Natural killer cell (primary cell): ENCODE results near the gene PLCB3. TPM values are rescaled to one million over a fixed set of nuclear protein-coding genes. Genes with fewer than 3 reads are reported as not detected.
A peak's percentile ranks its signal among the peaks of the same experiment; 100 is the strongest.

Source experiments
- ATAC-seq, 3 donors: fragments of 150-1000 bp in 2 of 3; fragments of 200-7000 bp in 1 of 3; cut with Tn5 transposase; 1 replicate in 1 of 3; 2 replicates in 2 of 3; pipeline ENCODE4 v1.10.0; 2021; ENCODE audit warnings: mild to moderate bottlenecking in 2 of 3, moderate library complexity in 2 of 3
- DNase-seq, 2 donors: peaks; one replicate each; pipeline versions ENCODE4 v3.0.0 to v3.0.0-alpha.2; 2013 to 2021; ENCODE audit warnings: mixed read lengths in 1 of 2
- H3K27ac ChIP-seq: one replicate; pipeline ENCODE4 v1.5.1; 2013; ENCODE audit warnings: mild to moderate bottlenecking, low read length
- H3K27me3 ChIP-seq: one replicate; pipeline ENCODE4 v1.6.1; 2013; ENCODE audit warnings: low read length; ENCODE audit not compliant: control insufficient read depth, insufficient read depth
- H3K36me3 ChIP-seq: one replicate; pipeline ENCODE4 v1.6.1; 2013; ENCODE audit warnings: low read length; ENCODE audit not compliant: control insufficient read depth, insufficient read depth
- H3K4me1 ChIP-seq: one replicate; pipeline ENCODE4 v1.6.1; 2013; ENCODE audit warnings: low read length; ENCODE audit not compliant: control insufficient read depth, insufficient read depth
- H3K4me3 ChIP-seq: one replicate; pipeline ENCODE4 v1.5.1; 2013; ENCODE audit warnings: low read length
- H3K9me3 ChIP-seq: one replicate; pipeline ENCODE4 v1.6.1; 2013; ENCODE audit warnings: low read length; ENCODE audit not compliant: control insufficient read depth, insufficient read depth
- H3K27ac Mint-ChIP-seq, 2 donors: one replicate each; pipeline ENCODE4 v1.8.0; 2022; ENCODE audit warnings: mild to moderate bottlenecking in 2 of 2, mixed read lengths in 2 of 2, moderate library complexity in 1 of 2
- H3K27me3 Mint-ChIP-seq, 2 donors: one replicate each; pipeline ENCODE4 v1.8.0; 2022; ENCODE audit warnings: low read depth in 2 of 2, mixed read lengths in 2 of 2
- H3K36me3 Mint-ChIP-seq: one replicate; pipeline ENCODE4 v1.8.0; 2022; ENCODE audit warnings: mixed read lengths
- H3K4me1 Mint-ChIP-seq, 2 donors: one replicate each; pipeline ENCODE4 v1.8.0; 2022; ENCODE audit warnings: mixed read lengths in 2 of 2
- H3K4me3 Mint-ChIP-seq: one replicate; pipeline ENCODE4 v1.8.0; 2022; ENCODE audit warnings: mild to moderate bottlenecking, moderate library complexity, mixed read lengths
- H3K9me3 Mint-ChIP-seq, 2 donors: one replicate each; pipeline ENCODE4 v1.8.0; 2022; ENCODE audit warnings: mixed read lengths in 2 of 2
- WGBS: methylation state at CpG from one replicate; pipeline ENCODE4 v1.1.7; 2013; ENCODE audit warnings: missing lambda C conversion rate; ENCODE audit not compliant: insufficient coverage; 5-methylcytosine and 5-hydroxymethylcytosine counted together
- intact Hi-C: fragments of 100-400 bp; cut with micrococcal nuclease; formaldehyde crosslinking; loops from one replicate; pipeline ENCODE4 v1.14.2; 2022
- total RNA-seq, 4 donors: library from RNA; stranded (reverse); fragments of 120-200 nt in 1 of 4; gene quantifications; one replicate each; pipeline versions ENCODE4 v1.2.3 to v1.2.4, GENCODE V29; 2013 to 2022
- TF ChIP-seq, protein P1 (sequence below): fragments of 200-600 bp; IDR thresholded peaks from one replicate; pipeline ENCODE4 v1.8.0; 2022; ENCODE audit warnings: antibody characterized with exemption

PLCB3 gene
- total RNA-seq, 3 donors from 2014 or later (not counting 1 experiment from before 2014, with no cell fraction given), result 5.4 to 7.6 (median 5.5) TPM

DNA sequence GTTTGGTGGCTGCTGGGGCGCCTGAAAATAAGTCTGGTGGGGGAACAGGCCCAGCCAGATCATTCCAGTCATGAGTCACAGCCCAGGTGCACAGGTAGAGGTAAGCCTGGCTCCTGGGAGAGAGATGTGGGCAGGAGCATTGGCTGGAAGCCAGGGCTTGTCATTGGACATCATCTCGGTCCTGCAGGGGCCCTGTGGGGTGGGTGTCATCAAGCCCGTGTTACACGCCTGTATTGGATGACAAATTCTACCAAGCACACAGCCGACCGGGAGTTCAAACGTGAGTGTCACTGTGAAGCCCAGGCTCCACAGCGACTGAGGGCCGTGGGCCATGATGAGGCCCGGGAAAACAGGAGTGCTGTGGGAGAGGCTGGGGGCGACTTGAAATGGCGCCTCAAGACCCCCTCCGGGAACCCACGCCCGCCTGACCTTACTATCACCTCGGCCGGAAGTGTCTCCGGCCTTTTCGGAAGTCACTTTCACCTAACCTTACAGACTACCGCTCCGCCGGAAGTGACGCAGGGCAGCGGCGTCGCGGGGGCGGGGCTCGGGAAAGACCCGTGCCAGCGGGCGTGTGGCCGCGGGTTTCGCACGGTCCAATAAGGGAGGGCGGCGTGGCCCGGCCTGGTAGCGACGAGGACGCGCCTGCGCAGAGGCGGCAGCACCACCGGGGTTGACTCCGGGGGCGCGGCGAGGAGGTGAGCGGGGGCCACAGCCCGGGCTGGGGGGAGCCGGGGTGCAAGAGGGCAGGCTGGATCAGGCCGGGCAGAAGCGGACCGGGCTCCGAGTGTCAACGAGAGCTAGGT lies 10.7 kb upstream of the PLCB3 start, which contains the start of gene FKBP2:
TSS of gene FKBP2 (plus strand) at position 661 of the 806 bp plus-strand sequence. CDS start 1,293 bp downstream, outside the sequence.
- Mint-ChIP-seq H3K27me3 (no peaks in the 10 kb centered on the region), H3K4me3 (peak within 1 kb of the TSS; percentile 96), H3K4me1 (peaks cover 8 to 44% of the 10 kb centered on the region in 2 donors), H3K36me3 (no peaks in the 10 kb centered on the region), H3K9me3 (no peaks in the 10 kb centered on the region), H3K27ac (peak within 1 kb of the TSS; percentile 98 to 99)
- peaks cover 66% of the 10 kb centered on the region for H3K4me1 ChIP-seq
- H3K36me3 ChIP-seq, result peaks cover 15% of the 10 kb centered on the region
- no peaks in the 10 kb centered on the region for H3K9me3 ChIP-seq
- DNase-seq (peak; percentile 98 to 99), ATAC-seq (peak; percentile 65 to 84 (median 73))
- 1% methylated on average over 58 of the region's 58 CpGs for WGBS
- no peaks in the 10 kb centered on the region for H3K27me3 ChIP-seq
- H3K27ac ChIP-seq, result peak within 1 kb of the TSS; percentile 98
- TF ChIP-seq, protein P1, sequence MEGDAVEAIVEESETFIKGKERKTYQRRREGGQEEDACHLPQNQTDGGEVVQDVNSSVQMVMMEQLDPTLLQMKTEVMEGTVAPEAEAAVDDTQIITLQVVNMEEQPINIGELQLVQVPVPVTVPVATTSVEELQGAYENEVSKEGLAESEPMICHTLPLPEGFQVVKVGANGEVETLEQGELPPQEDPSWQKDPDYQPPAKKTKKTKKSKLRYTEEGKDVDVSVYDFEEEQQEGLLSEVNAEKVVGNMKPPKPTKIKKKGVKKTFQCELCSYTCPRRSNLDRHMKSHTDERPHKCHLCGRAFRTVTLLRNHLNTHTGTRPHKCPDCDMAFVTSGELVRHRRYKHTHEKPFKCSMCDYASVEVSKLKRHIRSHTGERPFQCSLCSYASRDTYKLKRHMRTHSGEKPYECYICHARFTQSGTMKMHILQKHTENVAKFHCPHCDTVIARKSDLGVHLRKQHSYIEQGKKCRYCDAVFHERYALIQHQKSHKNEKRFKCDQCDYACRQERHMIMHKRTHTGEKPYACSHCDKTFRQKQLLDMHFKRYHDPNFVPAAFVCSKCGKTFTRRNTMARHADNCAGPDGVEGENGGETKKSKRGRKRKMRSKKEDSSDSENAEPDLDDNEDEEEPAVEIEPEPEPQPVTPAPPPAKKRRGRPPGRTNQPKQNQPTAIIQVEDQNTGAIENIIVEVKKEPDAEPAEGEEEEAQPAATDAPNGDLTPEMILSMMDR, result no peak
- peak within 1 kb of the TSS; percentile 79 for H3K4me3 ChIP-seq
- intact Hi-C loops, result loop anchor here (1.0 to 2.0 kb wide), 5 partner anchors 10 to 65 kb away; partner anchors contain the start of genes DNAJC4, ESRRA and GPR137

DNA sequence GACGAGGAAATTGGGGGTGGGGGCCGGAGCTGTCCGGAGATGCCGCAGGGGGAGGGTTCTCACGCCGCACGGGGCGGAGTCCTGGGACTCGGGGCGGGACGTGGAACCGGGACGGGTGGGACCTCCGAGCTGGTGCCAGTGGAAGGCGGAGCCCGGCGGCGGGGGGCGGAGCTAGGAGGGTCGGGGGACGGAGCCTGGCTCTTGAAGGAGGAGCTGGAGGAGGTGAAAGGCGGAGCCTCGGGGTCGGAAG lies 10.2 kb upstream of the PLCB3 start:
- no peaks in the 10 kb centered on the region for H3K36me3 Mint-ChIP-seq
- peaks cover 67% of the 10 kb centered on the region for H3K4me1 ChIP-seq
- H3K4me1 Mint-ChIP-seq, result peaks cover 8 to 49% of the 10 kb centered on the region in 2 donors
- peak overlapping the region; percentile 96 for H3K4me3 Mint-ChIP-seq
- H3K9me3 Mint-ChIP-seq, result no peaks in the 10 kb centered on the region
- peak overlapping the region; percentile 98 for H3K27ac ChIP-seq
- intact Hi-C loops, result loop anchor here (1.0 to 2.0 kb wide), 5 partner anchors 11 to 64 kb away; partner anchors contain the start of genes DNAJC4, ESRRA and GPR137
- ATAC-seq, result peak; percentile 79 to 94 (median 81)
- WGBS, result 0% methylated on average over 24 of the region's 24 CpGs
- H3K27ac Mint-ChIP-seq, result peak overlapping the region; percentile 98 to 99
- TF ChIP-seq, protein P1, result no peak
- H3K27me3 ChIP-seq, result no peaks in the 10 kb centered on the region
- H3K4me3 ChIP-seq, result peak overlapping the region; percentile 79
- DNase-seq, result no peak
- no peaks in the 10 kb centered on the region for H3K9me3 ChIP-seq
- H3K27me3 Mint-ChIP-seq, result no peaks in the 10 kb centered on the region
- H3K36me3 ChIP-seq, result peaks cover 14% of the 10 kb centered on the region

DNA sequence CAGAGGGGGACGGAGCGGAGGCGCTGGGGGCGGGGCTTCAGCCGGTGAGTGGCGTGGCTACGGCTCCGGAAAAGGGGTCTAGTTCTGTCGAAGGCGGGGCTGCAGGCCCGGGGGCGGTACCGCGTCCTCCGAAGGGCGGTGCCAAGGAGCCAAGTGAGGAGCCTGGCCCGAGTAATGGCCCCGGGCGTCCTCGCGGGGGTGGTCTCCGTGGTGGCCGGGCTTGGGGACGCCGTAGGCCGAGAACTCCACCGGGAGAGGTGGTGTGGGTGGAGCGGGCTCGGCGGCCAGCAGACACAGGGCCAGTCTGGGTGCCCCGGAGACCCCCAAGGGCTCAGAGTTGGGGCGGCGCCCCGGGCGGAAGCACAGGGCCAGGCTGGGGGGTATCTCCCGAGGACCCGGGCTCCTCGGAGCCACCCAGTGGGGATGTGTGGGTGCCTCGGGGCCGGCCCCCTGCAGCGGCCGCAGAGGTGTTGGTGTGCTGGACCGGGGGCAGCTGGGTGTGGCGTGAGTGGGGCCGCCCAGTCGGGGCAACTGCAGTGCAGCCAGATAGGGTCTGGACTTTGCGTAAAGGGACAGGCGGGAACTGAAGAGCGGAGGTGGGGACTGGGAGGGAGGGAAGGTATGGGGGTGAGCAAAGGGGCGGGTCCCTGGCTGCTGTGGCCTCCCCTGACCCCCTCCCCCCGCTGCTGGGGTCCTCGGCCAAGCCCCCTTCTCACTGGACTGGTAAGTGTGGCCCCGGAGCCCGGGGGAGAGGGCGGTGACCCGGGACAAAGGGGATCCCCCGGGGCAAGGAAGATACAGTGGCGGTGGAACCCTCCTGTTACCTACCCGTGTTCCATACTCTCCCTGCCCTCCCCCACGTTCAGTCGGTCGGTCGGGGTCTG lies 9.6 kb upstream of the PLCB3 start:
- no peaks in the 10 kb centered on the region for H3K27me3 Mint-ChIP-seq
- no peaks in the 10 kb centered on the region for H3K9me3 Mint-ChIP-seq
- H3K9me3 ChIP-seq, result no peaks in the 10 kb centered on the region
- peaks cover 69% of the 10 kb centered on the region for H3K4me1 ChIP-seq
- H3K27me3 ChIP-seq, result no peaks in the 10 kb centered on the region
- H3K27ac ChIP-seq, result peak overlapping the region; percentile 98
- WGBS, result under 1% methylated on average over 63 of the region's 63 CpGs
- H3K4me3 ChIP-seq, result peak overlapping the region; percentile 79
- ATAC-seq (no peak), DNase-seq (peak; percentile 100)
- TF ChIP-seq, protein P1, result no peak
- no peaks in the 10 kb centered on the region for H3K36me3 Mint-ChIP-seq
- intact Hi-C loops, result loop anchor here (1.0 to 2.0 kb wide), 5 partner anchors 11 to 64 kb away; partner anchors contain the start of genes DNAJC4, ESRRA and GPR137
- peak overlapping the region; percentile 98 to 99 for H3K27ac Mint-ChIP-seq
- peaks cover 8 to 50% of the 10 kb centered on the region in 2 donors for H3K4me1 Mint-ChIP-seq
- peak overlapping the region; percentile 96 for H3K4me3 Mint-ChIP-seq
- peaks cover 13% of the 10 kb centered on the region for H3K36me3 ChIP-seq
